T47D (cell line): ENCODE data around the gene MRNIP.
"Not testable (repeated sequence)": the region's sequence is repeated elsewhere in the genome, so short reads cannot be mapped to it uniquely, and the experiment has no call there.

Source experiments
- DNase-seq, 2 experiments: peaks; one replicate each; pipeline versions ENCODE4 v3.0.0 to v3.0.0-alpha.2; 2011 to 2012; ENCODE audit warnings: low read depth in 1 of 2, low spot score in 1 of 2
- JUND ChIP-seq: IDR thresholded peaks from 2 replicates; pipeline ENCODE4 v1.6.1; 2012; ENCODE audit warnings: low read depth
- in situ Hi-C: cut with HindIII; loops from 2 replicates; pipeline ENCODE4 v1.10.0; 2016; ENCODE audit warnings: low sequenced_read_pairs, low pct_unique_long_range_greater_than_20kb

The MRNIP gene

DNA sequence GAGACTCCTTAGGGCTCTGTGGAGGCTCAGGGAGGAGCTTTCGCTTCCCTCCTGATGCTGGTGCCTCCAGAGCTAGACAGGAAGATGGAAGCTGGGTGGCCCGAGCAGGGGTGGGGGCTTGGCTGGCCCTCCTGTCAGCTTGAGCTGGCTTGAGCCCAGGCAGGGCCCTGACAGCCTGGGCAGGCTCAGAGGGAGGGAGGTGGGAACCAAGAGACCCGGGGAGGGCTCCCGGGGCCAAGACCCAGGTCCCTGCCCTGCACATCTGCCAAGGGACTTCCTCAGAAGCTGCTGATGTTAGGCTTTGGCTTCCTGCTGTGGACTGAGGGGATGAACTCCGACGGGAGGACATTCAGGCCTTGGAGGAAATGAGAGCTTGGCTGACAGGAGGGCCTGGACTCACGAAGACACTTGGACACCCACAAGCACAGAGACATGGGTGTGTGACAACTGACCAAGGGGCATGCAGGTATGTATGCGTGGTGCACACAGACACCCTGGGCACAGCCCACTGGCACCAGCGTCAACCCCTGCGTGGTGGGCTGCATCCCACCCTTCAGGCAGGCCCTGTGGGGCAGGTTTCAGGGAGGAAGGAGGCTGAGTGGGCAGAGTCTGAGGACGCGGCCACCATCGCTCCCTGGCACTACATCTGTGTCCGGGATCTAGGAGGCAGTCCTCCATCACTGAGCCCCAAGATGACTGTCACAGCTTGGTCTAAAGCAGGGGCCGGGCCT is 66.6 kb downstream of the MRNIP start:
- TF ChIP-seq JUND, result no peak
- in situ Hi-C loops, result no loop called here
- DNase-seq, result no peak

DNA sequence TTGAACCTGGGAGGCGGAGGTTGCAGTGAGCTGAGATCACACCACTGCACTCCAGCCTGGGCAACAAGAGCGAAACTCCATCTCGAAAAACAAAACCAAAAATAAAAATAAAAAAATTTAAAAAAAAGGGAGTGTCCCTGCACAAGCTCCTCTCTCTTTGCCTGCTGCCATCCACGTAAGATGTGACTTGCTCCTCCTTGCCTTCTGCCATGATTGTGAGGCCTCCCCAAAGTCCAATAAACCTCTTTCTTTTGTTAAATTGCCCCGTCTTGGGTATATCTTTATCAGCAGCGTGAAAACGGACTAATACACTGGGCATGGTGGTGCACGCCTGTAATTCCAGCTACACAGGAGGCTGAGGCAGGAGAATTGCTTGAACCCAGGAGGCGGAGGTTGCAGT is 69.3 kb downstream of the MRNIP start:
- in situ Hi-C loops, result not testable (repeated sequence)

GRCh38 chr5:179788193-179788854 is 70.3 kb downstream of the MRNIP start:
- no peak for TF ChIP-seq JUND
- no peak for DNase-seq
- in situ Hi-C loops, result no loop called here

More for the DNA sequence above, 69.3 kb downstream of the MRNIP start:
- DNase-seq, result not testable (repeated sequence)
